Stimulated activated naive CD8-positive, alpha-beta T cell treated with anti-CD3 and anti-CD28 coated beads, Interleukin-15, amount 100 ng/mL, for 72 hours (primary cell): ENCODE results near the gene RETNLB.

Experiments
- ATAC-seq: fragments of 150-1000 bp; cut with Tn5 transposase; 2 replicates; pipeline ENCODE4 v1.10.0; 2021; ENCODE audit warnings: mild to moderate bottlenecking, moderate library complexity
- DNase-seq, 2 donors: peaks; one replicate each; pipeline ENCODE4 v3.0.0; 2021 to 2022
- H3K27ac Mint-ChIP-seq, 2 donors: one replicate each; pipeline ENCODE4 v1.8.0; 2022; ENCODE audit warnings: mild to moderate bottlenecking in 2 of 2, mixed read lengths in 2 of 2, moderate library complexity in 2 of 2
- H3K27me3 Mint-ChIP-seq: one replicate; pipeline ENCODE4 v1.8.0; 2022; ENCODE audit warnings: mixed read lengths
- H3K4me1 Mint-ChIP-seq: one replicate; pipeline ENCODE4 v1.8.0; 2022; ENCODE audit warnings: mild to moderate bottlenecking, mixed read lengths
- H3K4me3 Mint-ChIP-seq, 2 donors: one replicate each; pipeline ENCODE4 v1.8.0; 2022; ENCODE audit warnings: mild to moderate bottlenecking in 2 of 2, mixed read lengths in 2 of 2, moderate library complexity in 1 of 2
- H3K9me3 Mint-ChIP-seq, 2 donors: one replicate each; pipeline ENCODE4 v1.8.0; 2022; ENCODE audit warnings: mixed read lengths in 2 of 2

Gene RETNLB

DNA sequence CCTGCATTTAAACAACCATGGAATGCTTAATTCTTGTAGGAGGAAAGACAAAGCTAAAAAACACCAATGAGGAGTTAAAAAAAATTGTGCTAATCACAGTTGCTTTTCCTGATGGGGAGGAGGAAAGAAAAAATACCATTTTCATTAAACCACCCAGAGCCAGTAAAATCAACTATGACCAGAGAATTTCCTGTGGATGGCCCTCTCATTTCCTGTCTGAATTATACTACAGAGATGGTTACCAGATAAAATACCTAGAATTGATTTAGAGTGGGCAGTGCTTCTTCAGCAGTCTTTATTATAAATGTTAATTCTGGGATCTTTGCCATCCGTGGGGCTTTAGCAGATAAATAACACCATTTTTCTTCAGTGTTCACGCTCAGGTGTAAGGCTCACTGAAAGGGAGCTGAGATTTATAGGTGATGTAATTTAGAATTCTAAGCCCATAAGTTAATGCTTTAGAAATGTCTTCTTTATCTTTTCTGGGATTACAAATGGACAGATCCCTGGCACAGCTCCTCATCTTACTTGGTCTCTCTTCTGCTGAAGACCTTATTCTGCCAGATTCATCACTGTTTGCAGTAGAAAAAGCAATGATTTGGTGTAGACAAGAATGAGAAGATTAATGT, 37.9 kb downstream of the RETNLB start:
- DNase-seq (no peak), ATAC-seq (no peak)

DNA sequence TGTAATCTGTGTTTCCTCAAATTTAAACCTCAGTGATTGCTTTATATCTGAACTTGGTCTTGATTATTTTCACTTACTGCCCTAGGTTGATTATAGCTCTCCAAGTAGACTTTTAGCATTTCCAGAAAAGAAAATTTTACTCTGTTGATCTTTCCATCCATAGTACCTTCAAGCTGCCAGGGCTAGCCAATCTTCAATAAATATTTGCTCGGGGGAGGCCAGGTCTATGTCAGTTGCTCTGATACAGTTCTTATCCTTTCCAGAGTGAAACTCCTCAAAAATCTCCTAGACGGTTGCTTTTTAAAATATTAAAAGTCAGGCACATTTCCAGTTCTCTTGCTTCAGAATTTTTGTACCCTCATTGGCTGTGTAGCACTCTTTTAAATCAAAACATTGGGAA, 38.8 kb downstream of the RETNLB start:
- no peak for ATAC-seq
- Mint-ChIP-seq H3K4me1 (no peaks in the 10 kb centered on the region), H3K27me3 (no peaks in the 10 kb centered on the region), H3K4me3 (no peak overlapping the region), H3K27ac (no peak overlapping the region), H3K9me3 (peaks cover 5 to 16% of the 10 kb centered on the region in 2 donors)
- no peak for DNase-seq

More for the DNA sequence above, 37.9 kb downstream of the RETNLB start:
- Mint-ChIP-seq H3K4me1 (peaks cover 5% of the 10 kb centered on the region), H3K9me3 (peaks cover 8 to 20% of the 10 kb centered on the region in 2 donors), H3K27ac (no peak overlapping the region), H3K27me3 (no peaks in the 10 kb centered on the region), H3K4me3 (no peak overlapping the region)

DNA sequence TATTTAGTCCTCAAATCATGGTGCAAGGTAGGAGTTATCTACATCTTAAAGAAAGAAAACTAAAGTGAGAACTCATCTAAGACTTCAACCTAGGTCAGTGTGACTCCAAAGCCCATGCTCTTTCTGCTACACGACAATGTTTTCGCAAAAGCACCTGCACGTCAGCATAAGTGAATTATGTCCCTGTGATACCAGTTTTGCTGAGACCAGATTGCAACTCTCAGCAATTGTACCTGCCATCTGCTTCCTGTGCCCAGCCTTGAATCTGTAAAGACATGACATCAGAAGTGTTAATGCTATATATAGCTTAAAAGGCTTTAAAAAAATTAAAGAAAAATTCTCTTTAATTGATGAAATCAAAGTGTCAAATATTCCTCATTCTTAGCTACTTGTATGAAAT, 43.4 kb downstream of the RETNLB start:
- H3K27me3 Mint-ChIP-seq = no peaks in the 10 kb centered on the region
- no peak overlapping the region for H3K4me3 Mint-ChIP-seq
- H3K4me1 Mint-ChIP-seq = no peaks in the 10 kb centered on the region
- H3K27ac Mint-ChIP-seq = no peak overlapping the region
- no peaks in the 10 kb centered on the region for H3K9me3 Mint-ChIP-seq
- ATAC-seq (no peak), DNase-seq (no peak)

DNA sequence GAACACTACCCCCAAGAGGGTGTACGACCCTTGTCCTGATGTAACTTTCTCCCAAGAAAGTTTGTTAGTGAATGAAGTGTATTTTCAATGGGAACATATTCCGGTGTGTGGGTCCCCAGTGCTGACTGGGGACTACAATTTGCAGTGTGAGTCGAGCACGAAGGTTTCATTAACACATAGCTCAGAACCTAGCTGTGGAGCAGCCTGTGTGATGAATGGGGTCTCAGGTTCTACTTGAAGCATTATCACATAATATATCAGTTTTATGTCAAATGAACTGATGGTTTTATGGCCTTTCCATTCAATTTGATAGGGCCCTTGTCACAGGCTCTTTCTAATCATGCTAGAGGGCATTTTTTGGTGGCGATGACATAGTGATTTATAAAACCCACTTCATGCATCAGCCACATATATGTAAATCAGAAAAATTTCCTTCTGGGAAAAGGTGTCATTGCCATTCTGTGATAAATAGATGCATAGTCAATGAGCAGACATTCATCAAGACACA, 44.1 kb downstream of the RETNLB start:
- no peaks in the 10 kb centered on the region for H3K4me1 Mint-ChIP-seq
- H3K4me3 Mint-ChIP-seq = no peak overlapping the region
- H3K27me3 Mint-ChIP-seq = no peaks in the 10 kb centered on the region
- no peak overlapping the region for H3K27ac Mint-ChIP-seq
- no peaks in the 10 kb centered on the region for H3K9me3 Mint-ChIP-seq
- ATAC-seq = no peak
- DNase-seq = no peak
